Measurements from ENCODE around the gene BCL7A. TPM values are rescaled to one million over a fixed set of nuclear protein-coding genes. Genes with fewer than 3 reads are reported as not detected.
"Not testable (repeated sequence)": the region's sequence is repeated elsewhere in the genome, so short reads cannot be mapped to it uniquely, and the experiment has no call there.

BCL7A gene
- total and polyA plus RNA-seq, 9 donors, result 7.8 to 20.2 (median 16.2) TPM

DNA sequence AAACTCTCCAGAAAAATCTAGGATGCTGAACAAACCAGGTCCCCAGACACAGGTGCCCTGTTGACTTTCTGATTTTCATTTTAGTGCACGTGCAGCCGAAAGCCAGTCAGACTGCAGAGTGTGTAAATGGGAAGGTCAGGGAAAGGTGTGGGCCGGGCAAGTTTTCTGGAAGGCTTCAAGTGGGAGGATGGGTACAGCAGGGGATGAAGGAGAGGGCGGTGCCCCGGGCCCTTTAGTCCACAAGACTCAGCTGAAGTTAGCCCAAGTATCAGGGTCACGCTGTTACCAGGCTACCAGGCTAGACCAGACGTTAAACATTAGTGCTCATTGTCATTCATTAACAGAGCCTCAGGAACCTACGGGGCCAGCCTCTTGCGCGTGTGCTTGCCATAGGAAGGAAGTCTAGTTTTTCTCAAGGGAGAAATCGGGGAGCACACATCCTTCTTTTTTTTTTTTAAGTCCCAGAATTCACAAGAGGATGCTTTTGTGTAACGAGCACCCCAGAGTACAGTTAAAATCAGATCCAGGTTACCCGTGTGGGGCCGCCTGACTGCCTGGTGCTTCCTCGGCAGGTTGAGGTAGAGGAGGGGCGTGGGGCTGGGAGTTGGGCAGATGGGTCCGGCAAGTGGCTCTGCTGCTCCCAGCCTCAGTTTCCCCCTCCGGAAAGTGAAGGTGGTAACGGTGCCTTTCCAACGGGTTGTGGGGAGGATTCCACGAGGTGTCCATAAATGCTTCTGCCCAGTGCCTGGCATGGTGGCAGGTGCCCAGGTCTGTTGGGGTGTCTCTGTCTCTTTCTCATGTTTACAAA is 19.1 kb downstream of the BCL7A start:
- peaks cover 48% of the 10 kb centered on the region for H3K36me3 ChIP-seq (ENCODE audit: control insufficient read depth, insufficient read depth, low read length)
- DNase-seq, result no peak

GRCh38 chr12:122041458-122041857 is 19.8 kb downstream of the BCL7A start:
- H3K27me3 ChIP-seq (ENCODE audit: control insufficient read depth, insufficient read depth, low read length); H3K9me3 ChIP-seq (replicated peaks; ENCODE audit: control insufficient read depth, low read depth, low read length); H3K4me3 ChIP-seq (ENCODE audit: low read length); H3K27ac ChIP-seq (ENCODE audit: low read length); H3K4me1 ChIP-seq (ENCODE audit: control insufficient read depth, insufficient read depth, low read length); DNase-seq: not testable (repeated sequence)
- WGBS (ENCODE audit: insufficient coverage), result 100% methylated on average over 1 of the region's 3 CpGs
- peaks cover 46% of the 10 kb centered on the region for H3K36me3 ChIP-seq (ENCODE audit: control insufficient read depth, insufficient read depth, low read length)

More for the DNA sequence above, 19.1 kb downstream of the BCL7A start:
- 89% methylated on average over 17 of the region's 21 CpGs for WGBS (ENCODE audit: insufficient coverage)
- H3K4me3 ChIP-seq (ENCODE audit: low read length), result no peak overlapping the region
- H3K27me3 ChIP-seq (ENCODE audit: control insufficient read depth, insufficient read depth, low read length), result no peaks in the 10 kb centered on the region
- H3K9me3 ChIP-seq (replicated peaks; ENCODE audit: control insufficient read depth, low read depth, low read length), result no peaks in the 10 kb centered on the region
- no peak overlapping the region for H3K27ac ChIP-seq (ENCODE audit: low read length)
- H3K4me1 ChIP-seq (ENCODE audit: control insufficient read depth, insufficient read depth, low read length), result no peaks in the 10 kb centered on the region

- H3K36me3 ChIP-seq (ENCODE audit: control insufficient read depth, insufficient read depth, low read length), result peaks cover 43% of the 10 kb centered on the region
Measured at GRCh38 chr12:122042910-122043309, 21.2 kb downstream of the BCL7A start.

DNA sequence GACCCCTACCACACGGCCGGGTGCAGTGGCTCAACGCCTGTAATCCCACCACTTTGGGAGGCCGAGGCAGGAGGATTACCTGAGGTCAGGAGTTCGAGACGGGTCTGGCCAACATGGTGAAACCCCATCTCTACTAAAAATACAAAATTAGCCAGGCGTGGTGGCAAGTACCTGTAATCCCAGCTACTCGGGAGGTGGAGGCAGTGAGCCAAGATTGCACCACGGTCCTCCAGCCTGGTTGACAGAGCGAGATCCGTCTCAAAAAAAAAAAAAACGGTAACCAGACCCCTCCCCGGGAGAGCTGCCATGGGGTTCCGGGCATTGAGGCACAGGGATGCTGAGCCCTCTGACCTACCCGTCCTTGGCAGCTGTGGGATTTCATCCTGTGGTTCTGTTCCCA is 21.8 kb downstream of the BCL7A start:
- H3K36me3 ChIP-seq (ENCODE audit: control insufficient read depth, insufficient read depth, low read length), result peaks cover 42% of the 10 kb centered on the region
- no peaks in the 10 kb centered on the region for H3K9me3 ChIP-seq (replicated peaks; ENCODE audit: control insufficient read depth, low read depth, low read length)
- no peaks in the 10 kb centered on the region for H3K4me1 ChIP-seq (ENCODE audit: control insufficient read depth, insufficient read depth, low read length)
- no peak overlapping the region for H3K27ac ChIP-seq (ENCODE audit: low read length)
- no peaks in the 10 kb centered on the region for H3K27me3 ChIP-seq (ENCODE audit: control insufficient read depth, insufficient read depth, low read length)
- 91% methylated on average over 13 of the region's 15 CpGs for WGBS (ENCODE audit: insufficient coverage)
- no peak for DNase-seq
- no peak overlapping the region for H3K4me3 ChIP-seq (ENCODE audit: low read length)

More at GRCh38 chr12:122042910-122043309, 21.2 kb downstream of the BCL7A start:
- WGBS (ENCODE audit: insufficient coverage), result 80% methylated on average over 6 of the region's 11 CpGs
- Histone ChIP-seq H3K9me3 (replicated peaks; ENCODE audit: control insufficient read depth, low read depth, low read length) (no peaks in the 10 kb centered on the region), H3K4me1 (ENCODE audit: control insufficient read depth, insufficient read depth, low read length) (no peaks in the 10 kb centered on the region), H3K27me3 (ENCODE audit: control insufficient read depth, insufficient read depth, low read length) (no peaks in the 10 kb centered on the region), H3K4me3 (ENCODE audit: low read length) (no peak overlapping the region), H3K27ac (ENCODE audit: low read length) (no peak overlapping the region)
- no peak for DNase-seq

DNA sequence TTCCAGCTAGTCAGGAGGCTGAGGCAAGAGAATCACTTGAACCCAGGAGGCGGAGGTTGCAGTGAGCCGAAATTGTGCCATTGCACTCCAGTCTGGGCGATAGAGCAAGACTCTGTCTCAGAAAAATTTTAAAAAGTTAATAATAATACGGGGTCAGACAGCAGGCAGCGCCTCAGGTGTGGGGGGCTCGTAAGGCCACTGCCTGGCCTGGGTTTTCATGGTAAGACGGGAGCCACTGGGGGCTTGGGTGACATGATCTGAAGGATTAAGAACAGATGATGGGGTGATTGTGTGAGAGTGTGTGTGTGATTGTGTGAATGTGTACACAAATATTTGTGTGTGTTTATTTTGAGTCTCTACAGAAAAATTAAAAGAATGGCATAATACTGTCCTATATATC is 23.6 kb downstream of the BCL7A start:
- no peak overlapping the region for H3K4me3 ChIP-seq (ENCODE audit: low read length)
- 96% methylated on average over 7 of the region's 7 CpGs for WGBS (ENCODE audit: insufficient coverage)
- DNase-seq, result no peak
- H3K27ac ChIP-seq (ENCODE audit: low read length), result no peak overlapping the region
- H3K36me3 ChIP-seq (ENCODE audit: control insufficient read depth, insufficient read depth, low read length), result peaks cover 37% of the 10 kb centered on the region
- H3K9me3 ChIP-seq (replicated peaks; ENCODE audit: control insufficient read depth, low read depth, low read length), result no peaks in the 10 kb centered on the region
- no peaks in the 10 kb centered on the region for H3K4me1 ChIP-seq (ENCODE audit: control insufficient read depth, insufficient read depth, low read length)
- H3K27me3 ChIP-seq (ENCODE audit: control insufficient read depth, insufficient read depth, low read length), result no peaks in the 10 kb centered on the region

DNA sequence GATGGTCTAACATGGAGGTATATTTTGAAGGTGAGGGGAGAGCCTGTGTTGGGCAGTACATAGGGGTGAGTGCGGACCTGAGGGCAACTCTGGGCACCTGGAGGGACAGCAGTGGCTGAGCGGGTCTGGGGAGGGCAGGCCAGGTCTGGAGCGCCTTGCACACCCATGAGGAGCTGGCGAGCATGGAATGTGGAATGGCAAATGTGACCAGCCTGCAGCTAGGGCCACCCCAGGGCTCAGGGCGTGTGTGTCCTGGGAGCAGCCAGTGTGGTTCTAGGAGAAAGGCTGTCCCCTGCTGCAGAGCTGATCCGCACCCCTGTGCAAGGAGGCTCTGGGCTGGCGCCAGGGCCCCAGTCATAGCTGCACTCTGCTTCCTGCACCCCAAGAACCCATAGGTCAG is 24.5 kb downstream of the BCL7A start:
- Histone ChIP-seq H3K36me3 (ENCODE audit: control insufficient read depth, insufficient read depth, low read length) (peaks cover 42% of the 10 kb centered on the region), H3K9me3 (replicated peaks; ENCODE audit: control insufficient read depth, low read depth, low read length) (no peaks in the 10 kb centered on the region), H3K27me3 (ENCODE audit: control insufficient read depth, insufficient read depth, low read length) (no peaks in the 10 kb centered on the region), H3K27ac (ENCODE audit: low read length) (no peak overlapping the region), H3K4me3 (ENCODE audit: low read length) (no peak overlapping the region), H3K4me1 (ENCODE audit: control insufficient read depth, insufficient read depth, low read length) (peaks cover 3% of the 10 kb centered on the region)
- DNase-seq, result no peak
- 89% methylated on average over 7 of the region's 7 CpGs for WGBS (ENCODE audit: insufficient coverage)

DNA sequence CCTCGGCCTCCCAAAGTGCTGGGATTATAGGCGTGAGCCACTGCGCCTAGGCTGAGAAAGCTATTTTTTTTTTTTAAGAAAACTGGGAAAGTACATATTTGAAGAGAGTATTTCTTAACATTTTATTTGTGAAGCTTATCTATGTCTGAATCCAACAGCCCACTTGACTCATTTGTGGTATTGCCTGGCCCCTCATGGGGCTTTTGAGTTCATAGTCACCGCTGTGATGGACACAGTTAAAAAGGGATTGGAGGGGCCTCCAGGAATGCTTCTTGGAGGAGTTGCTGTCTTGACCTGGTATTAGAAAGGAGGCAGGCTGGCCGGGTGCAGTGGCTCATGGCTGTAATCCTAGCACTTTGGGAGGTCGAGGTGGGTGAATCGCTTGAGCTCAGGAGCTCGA is 26.5 kb downstream of the BCL7A start:
- 77% methylated on average over 3 of the region's 8 CpGs for WGBS (ENCODE audit: insufficient coverage)
- H3K27me3 ChIP-seq (ENCODE audit: control insufficient read depth, insufficient read depth, low read length), result no peaks in the 10 kb centered on the region
- peaks cover 41% of the 10 kb centered on the region for H3K36me3 ChIP-seq (ENCODE audit: control insufficient read depth, insufficient read depth, low read length)
- no peaks in the 10 kb centered on the region for H3K9me3 ChIP-seq (replicated peaks; ENCODE audit: control insufficient read depth, low read depth, low read length)
- H3K27ac ChIP-seq (ENCODE audit: low read length), result no peak overlapping the region
- peaks cover 9% of the 10 kb centered on the region for H3K4me1 ChIP-seq (ENCODE audit: control insufficient read depth, insufficient read depth, low read length)
- DNase-seq, result no peak
- no peak overlapping the region for H3K4me3 ChIP-seq (ENCODE audit: low read length)

GRCh38 chr12:122049827-122050226 is 28.1 kb downstream of the BCL7A start:
- 85% methylated on average over 8 of the region's 9 CpGs for WGBS (ENCODE audit: insufficient coverage)
- Histone ChIP-seq H3K36me3 (ENCODE audit: control insufficient read depth, insufficient read depth, low read length) (peaks cover 31% of the 10 kb centered on the region), H3K27ac (ENCODE audit: low read length) (no peak overlapping the region), H3K9me3 (replicated peaks; ENCODE audit: control insufficient read depth, low read depth, low read length) (no peaks in the 10 kb centered on the region), H3K27me3 (ENCODE audit: control insufficient read depth, insufficient read depth, low read length) (no peaks in the 10 kb centered on the region), H3K4me1 (ENCODE audit: control insufficient read depth, insufficient read depth, low read length) (peaks cover 14% of the 10 kb centered on the region), H3K4me3 (ENCODE audit: low read length) (no peak overlapping the region)
- DNase-seq, result no peak

- Histone ChIP-seq H3K36me3 (ENCODE audit: control insufficient read depth, insufficient read depth, low read length) (peaks cover 34% of the 10 kb centered on the region), H3K4me1 (ENCODE audit: control insufficient read depth, insufficient read depth, low read length) (peaks cover 16% of the 10 kb centered on the region), H3K27me3 (ENCODE audit: control insufficient read depth, insufficient read depth, low read length) (no peaks in the 10 kb centered on the region), H3K27ac (ENCODE audit: low read length) (peak overlapping the region; percentile 78), H3K9me3 (replicated peaks; ENCODE audit: control insufficient read depth, low read depth, low read length) (no peaks in the 10 kb centered on the region), H3K4me3 (ENCODE audit: low read length) (no peak overlapping the region)
- whole genome bisulfite sequencing (ENCODE audit: insufficient coverage), result 84% methylated on average over 17 of the region's 20 CpGs
- DNase-seq, result no peak
Measured at GRCh38 chr12:122050706-122051105, 29.0 kb downstream of the BCL7A start.

DNA sequence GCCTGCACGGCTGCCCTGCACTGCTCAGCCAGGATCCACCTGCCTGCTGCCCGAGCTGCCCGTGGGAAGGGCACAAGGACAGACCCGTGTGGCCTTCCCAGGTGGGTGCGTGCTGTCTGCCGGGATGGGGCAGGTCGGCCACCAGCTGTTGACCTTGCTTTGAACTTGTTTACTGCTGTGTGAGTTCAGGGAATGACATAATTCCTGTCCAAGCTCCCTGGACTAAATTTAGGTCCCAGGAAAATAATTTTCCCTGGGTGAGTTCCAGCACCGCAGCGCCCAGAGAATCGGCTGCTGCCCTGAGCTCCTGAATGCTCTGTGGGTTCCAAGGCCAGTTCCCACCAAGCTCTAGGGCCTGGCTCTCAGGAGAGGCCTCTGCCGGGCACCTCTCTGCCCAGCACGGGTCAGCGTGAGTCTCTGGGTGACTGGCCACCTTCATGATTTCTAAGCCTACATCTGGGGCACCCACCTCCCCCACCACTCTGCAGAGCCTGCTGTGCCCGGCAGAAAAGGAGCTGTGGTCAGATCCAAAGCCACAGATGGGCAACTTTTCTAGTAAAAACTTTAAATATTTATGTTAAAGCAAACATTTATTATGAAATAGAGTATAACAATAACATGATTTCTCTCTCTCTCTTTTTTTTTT is 29.7 kb downstream of the BCL7A start:
- Histone ChIP-seq H3K4me3 (ENCODE audit: low read length) (no peak overlapping the region), H3K36me3 (ENCODE audit: control insufficient read depth, insufficient read depth, low read length) (peaks cover 37% of the 10 kb centered on the region), H3K27ac (ENCODE audit: low read length) (peak overlapping the region; percentile 78), H3K27me3 (ENCODE audit: control insufficient read depth, insufficient read depth, low read length) (no peaks in the 10 kb centered on the region), H3K4me1 (ENCODE audit: control insufficient read depth, insufficient read depth, low read length) (peaks cover 16% of the 10 kb centered on the region), H3K9me3 (replicated peaks; ENCODE audit: control insufficient read depth, low read depth, low read length) (no peaks in the 10 kb centered on the region)
- DNase-seq, result peak; percentile 49
- WGBS (ENCODE audit: insufficient coverage), result 62% methylated on average over 11 of the region's 14 CpGs

All from muscle of leg (tissue), 11 donors.